Measurements from ENCODE around the gene FXYD3. TPM values are rescaled to one million over a fixed set of nuclear protein-coding genes. Genes with fewer than 3 reads are reported as not detected.

FXYD3 gene
- total RNA-seq, 1 donor from 2014 or later = not detected

GRCh38 chr19:35144259-35144599 is 28.6 kb downstream of the FXYD3 start:
- Mint-ChIP-seq H3K4me3 (no peak overlapping the region), H3K4me1 (peaks cover 30% of the 10 kb centered on the region), H3K9me3 (no peaks in the 10 kb centered on the region), H3K27ac (no peak overlapping the region), H3K27me3 (no peaks in the 10 kb centered on the region), H3K36me3 (ENCODE audit: low read depth) (no peaks in the 10 kb centered on the region)
- TF ChIP-seq CTCF (IDR thresholded peaks at IDR 0.05) = no peak
- CTCF ChIA-PET = interaction anchor here (3.6 kb wide), 1 partner anchor 73 kb away, joined by 27 read pairs; no protein-coding TSS in a partner anchor
- intact Hi-C loops (cut with micrococcal nuclease) = loop anchor here (5.0 kb wide), 2 partner anchors 183 to 318 kb away; partner anchors contain the start of gene CD22
- ATAC-seq (ENCODE audit: low read depth) = no peak
- POLR2A ChIA-PET = interaction anchor here (0.7 to 3.6 kb wide), 3 partner anchors 10 to 125 kb away, joined by 3 to 36 read pairs (median 4); partner anchors contain the start of gene FXYD5
- DNase-seq = no peak

GRCh38 chr19:35144600-35145436 is 29.2 kb downstream of the FXYD3 start:
- POLR2A ChIA-PET = interaction anchor here (0.7 to 1.2 kb wide), 2 partner anchors 67 to 125 kb away, joined by 3 to 4 read pairs; no protein-coding TSS in a partner anchor
- H3K27ac Mint-ChIP-seq = no peak overlapping the region
- no peak for ATAC-seq (ENCODE audit: low read depth)
- H3K9me3 Mint-ChIP-seq = no peaks in the 10 kb centered on the region
- H3K4me1 Mint-ChIP-seq = peaks cover 30% of the 10 kb centered on the region
- H3K4me3 Mint-ChIP-seq = no peak overlapping the region
- no peak for TF ChIP-seq CTCF (IDR thresholded peaks at IDR 0.05)
- intact Hi-C loops (cut with micrococcal nuclease) = loop anchor here (5.0 kb wide), 2 partner anchors 182 to 317 kb away; partner anchors contain the start of gene CD22
- no peaks in the 10 kb centered on the region for H3K27me3 Mint-ChIP-seq
- H3K36me3 Mint-ChIP-seq (ENCODE audit: low read depth) = no peaks in the 10 kb centered on the region
- CTCF ChIA-PET = no interaction called here
- DNase-seq = no peak

GRCh38 chr19:35146746-35147459 is 31.3 kb downstream of the FXYD3 start:
- no peak for TF ChIP-seq CTCF (IDR thresholded peaks at IDR 0.05)
- CTCF ChIA-PET = no interaction called here
- DNase-seq (no peak), ATAC-seq (ENCODE audit: low read depth) (no peak)
- Mint-ChIP-seq H3K27ac (no peak overlapping the region), H3K4me3 (no peak overlapping the region), H3K36me3 (ENCODE audit: low read depth) (no peaks in the 10 kb centered on the region), H3K9me3 (no peaks in the 10 kb centered on the region), H3K4me1 (peaks cover 18% of the 10 kb centered on the region), H3K27me3 (no peaks in the 10 kb centered on the region)
- intact Hi-C loops (cut with micrococcal nuclease) = no loop called here
- POLR2A ChIA-PET = interaction anchor here (0.7 kb wide), 1 partner anchor 239 kb away, joined by 3 read pairs; no protein-coding TSS in a partner anchor

- Mint-ChIP-seq H3K27me3 (no peaks in the 10 kb centered on the region), H3K4me1 (peaks cover 17% of the 10 kb centered on the region), H3K4me3 (no peak overlapping the region), H3K36me3 (ENCODE audit: low read depth) (peaks cover 2% of the 10 kb centered on the region), H3K27ac (no peak overlapping the region), H3K9me3 (no peaks in the 10 kb centered on the region)
- ATAC-seq (ENCODE audit: low read depth) (no peak), DNase-seq (no peak)
- ChIA-PET POLR2A (no interaction called here), CTCF (no interaction called here)
- intact Hi-C loops (cut with micrococcal nuclease) = no loop called here
- TF ChIP-seq CTCF (IDR thresholded peaks at IDR 0.05) = no peak
Measured at GRCh38 chr19:35149463-35149862, 33.8 kb downstream of the FXYD3 start.

GRCh38 chr19:35150445-35150844 is 34.8 kb downstream of the FXYD3 start:
- peaks cover 10% of the 10 kb centered on the region for H3K36me3 Mint-ChIP-seq (ENCODE audit: low read depth)
- peak overlapping the region; percentile 13 for H3K4me3 Mint-ChIP-seq
- no peak for DNase-seq
- no peak for ATAC-seq (ENCODE audit: low read depth)
- POLR2A ChIA-PET = no interaction called here
- intact Hi-C loops (cut with micrococcal nuclease) = no loop called here
- no peak for TF ChIP-seq CTCF (IDR thresholded peaks at IDR 0.05)
- H3K4me1 Mint-ChIP-seq = peaks cover 22% of the 10 kb centered on the region
- CTCF ChIA-PET = no interaction called here
- no peaks in the 10 kb centered on the region for H3K9me3 Mint-ChIP-seq
- H3K27me3 Mint-ChIP-seq = no peaks in the 10 kb centered on the region
- no peak overlapping the region for H3K27ac Mint-ChIP-seq
